GM19452 (cell line): ENCODE results near the gene TSPAN17.

ENCODE experiments used
- ATAC-seq: cut with Tn5 transposase; IDR thresholded peaks from one replicate; pipeline ENCODE4 v1.9.1; 2021; ENCODE audit not compliant: unreplicated experiment

Gene TSPAN17

DNA sequence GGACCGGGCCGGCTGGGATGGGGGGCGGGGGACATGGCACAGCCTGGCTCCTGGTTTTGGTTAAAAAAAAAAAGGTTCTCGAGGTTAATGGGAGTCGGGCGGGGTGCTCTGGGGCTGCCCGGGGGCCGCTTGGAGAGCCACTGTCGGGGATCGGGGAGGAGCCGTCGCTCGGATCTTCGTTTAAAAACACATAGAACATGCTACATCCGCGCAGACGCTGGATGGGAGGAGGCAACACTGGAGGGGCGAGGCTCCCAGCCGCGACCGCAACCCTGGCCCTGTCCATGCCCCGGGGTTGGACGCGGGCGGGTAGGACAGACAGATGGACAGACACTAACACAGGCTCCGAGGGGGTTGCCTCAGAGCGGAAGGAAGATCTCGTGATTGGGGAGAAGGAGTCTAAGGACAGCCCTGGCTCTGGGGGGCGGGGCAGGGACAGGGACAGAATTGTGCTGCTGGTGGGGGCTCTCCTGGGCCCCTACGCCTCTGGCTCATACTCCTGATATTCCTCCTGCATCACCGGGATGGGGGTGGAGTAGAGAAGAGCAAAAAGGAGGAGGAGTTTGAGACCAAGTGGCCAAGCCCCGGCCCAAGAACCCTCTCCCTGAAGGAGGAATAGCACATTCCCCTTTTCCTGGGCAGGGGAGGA, 26.8 kb upstream of the TSPAN17 start:
- no peak for ATAC-seq

DNA sequence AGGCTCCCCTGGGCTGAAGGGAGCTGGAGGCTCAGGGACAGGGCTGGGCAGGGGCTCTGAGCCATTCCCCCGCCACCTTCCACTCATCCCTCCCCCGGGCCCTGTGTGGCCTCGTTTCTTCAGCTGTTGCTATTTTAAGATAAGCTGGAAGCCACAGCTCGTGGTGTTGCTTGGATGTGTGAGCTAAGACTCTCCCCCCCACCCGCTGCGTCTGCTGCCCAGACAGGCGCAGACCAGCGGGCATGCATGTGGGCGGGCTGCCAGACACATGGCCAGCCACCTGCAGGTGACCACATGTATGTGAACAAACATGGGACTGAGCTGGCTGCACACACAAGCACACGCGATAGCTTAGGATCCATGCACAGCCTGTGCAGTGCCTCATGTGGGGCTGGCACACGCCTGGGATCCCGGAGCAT, 25.6 kb upstream of the TSPAN17 start:
- no peak for ATAC-seq

DNA sequence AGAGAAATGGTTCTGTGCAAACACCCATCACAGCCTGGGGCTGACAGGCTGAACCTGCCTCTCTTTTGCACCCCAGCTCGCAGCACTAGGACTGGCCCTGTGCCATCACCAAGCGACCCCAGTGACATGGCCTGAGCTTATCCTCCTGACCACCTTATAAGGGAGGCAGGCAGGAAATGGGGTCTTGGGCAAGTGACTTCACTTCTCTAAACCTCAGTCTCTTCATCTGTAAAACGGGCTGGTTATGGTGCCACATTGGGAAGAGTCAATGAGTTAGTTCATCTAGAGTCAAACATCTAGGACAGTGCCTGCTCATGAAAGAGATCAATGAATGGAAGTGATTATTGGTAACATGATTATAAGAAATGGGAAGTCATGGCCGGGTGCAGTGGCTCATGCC, 23.1 kb upstream of the TSPAN17 start:
- ATAC-seq: no peak

DNA sequence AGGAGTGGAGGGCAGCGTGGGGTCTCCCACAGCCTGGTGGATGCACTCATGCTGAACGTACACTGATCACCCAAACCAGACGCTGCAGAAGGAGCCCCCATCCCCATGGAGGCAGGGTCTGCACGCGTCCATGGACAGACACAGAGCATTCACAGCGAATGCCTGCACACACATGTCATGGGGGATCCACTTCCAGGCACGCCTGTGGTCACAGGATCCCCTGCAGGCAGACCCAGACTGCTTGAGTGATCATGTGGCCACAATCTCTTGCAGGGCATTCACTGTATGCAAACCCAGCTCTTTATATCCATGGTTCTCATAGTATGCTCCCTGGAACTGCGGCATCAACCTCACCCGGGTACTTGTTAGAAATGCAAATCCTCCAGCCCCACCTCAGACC, 22.3 kb upstream of the TSPAN17 start:
- ATAC-seq: no peak

DNA sequence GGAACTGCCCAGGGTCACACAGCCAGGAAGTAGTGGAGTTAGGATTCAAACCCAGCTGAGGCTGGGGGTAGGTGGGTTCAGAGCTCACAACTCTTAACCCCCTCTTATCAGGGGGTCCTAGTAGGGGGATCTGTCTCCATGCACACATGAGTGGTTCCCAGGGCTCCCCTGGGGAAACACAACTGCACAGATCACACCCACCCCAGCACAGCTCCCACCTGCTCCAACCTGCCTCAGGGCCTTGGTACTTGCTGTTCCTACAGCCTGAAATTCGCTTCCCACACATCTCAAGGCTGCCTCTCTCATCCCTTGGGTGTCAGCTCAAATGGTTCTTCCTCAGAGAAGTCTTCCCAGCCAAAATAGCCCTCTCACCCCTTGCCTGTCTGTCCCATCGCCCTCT, 21.8 kb upstream of the TSPAN17 start:
- no peak for ATAC-seq

DNA sequence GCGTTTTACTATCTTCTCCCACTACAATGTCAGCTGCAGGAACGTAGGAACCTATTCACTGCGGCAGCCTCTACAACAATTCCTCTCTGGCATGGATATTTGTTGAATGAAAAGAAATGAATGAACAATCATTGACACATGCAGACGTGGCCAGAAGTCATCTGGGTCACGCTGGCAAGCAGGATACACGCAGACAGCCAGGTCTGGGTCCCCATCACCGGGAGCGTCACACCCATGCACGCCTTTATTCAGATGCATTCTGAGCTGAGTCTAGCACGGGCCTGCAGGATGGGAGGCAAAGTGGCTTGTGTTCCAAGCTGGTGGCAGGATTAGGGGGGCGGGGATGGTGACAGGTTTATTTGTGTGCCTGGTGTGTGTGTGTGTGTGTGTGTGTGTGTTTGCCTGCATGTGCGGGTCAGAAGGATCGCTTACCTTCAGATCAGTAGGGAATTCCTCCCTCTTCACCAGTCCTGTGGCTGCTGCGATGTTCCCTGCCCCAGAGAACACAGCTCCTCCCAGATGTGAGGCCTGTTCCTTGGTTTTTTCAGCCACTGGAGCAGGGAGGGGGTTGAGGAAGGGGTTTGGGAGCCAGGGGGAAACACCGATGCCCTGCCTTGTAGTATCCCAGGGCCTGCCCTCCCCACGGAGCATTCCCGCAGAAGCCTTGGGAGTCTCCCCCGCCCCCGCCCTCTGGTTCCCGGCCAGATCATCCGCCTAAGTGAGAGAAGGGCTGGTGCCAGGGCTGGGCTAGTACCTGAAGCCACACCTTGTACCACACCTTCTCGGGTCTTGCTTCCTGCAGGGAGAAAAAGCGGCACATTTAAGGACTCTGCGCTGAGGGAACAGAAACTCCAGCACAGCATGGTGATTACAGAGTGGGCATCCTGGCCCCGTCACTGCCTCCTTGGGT, 21.1 kb upstream of the TSPAN17 start:
- ATAC-seq: no peak

DNA sequence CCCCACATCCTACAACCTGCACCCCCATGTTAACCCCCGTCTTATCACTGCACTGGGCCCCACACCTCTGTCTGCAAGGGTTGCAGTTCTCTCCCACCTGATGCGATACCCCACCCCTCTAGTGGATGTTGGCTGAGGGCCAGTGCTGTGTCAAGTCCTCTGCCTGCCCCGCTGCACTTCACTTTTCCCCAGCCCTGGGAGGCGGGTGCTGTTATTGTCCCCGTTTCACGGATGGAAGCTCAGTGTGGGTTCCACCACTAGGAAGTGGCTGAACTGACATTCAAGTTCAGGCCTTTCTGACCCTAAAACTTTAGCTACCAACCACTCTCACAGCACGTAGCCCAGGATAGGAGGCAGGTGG, 20.4 kb upstream of the TSPAN17 start:
- ATAC-seq: no peak

DNA sequence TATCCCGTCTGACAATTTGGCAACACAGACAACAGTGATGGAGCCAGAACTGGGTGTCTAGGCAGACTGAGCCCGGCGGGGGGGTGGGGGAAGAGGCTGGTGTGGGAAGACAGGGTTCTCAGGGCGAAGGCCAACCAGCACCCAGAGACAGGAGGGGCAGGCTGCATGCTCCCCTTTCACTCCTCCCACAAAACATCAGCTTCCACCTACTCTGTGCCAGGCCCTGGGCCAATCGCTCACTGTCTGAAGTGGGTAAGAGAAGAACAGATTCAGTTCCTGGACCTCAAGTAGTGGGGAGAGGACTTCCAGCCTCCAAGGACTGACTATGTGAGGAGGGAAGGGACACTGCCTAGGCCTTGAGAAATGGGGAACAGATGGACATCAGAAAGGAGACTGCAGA, 19.7 kb upstream of the TSPAN17 start:
- ATAC-seq: no peak

- no peak for ATAC-seq
These were observed 18.7 kb upstream of the TSPAN17 start for GRCh38 chr5:176628406-176629228.

- ATAC-seq: no peak
These were observed 17.9 kb upstream of the TSPAN17 start for GRCh38 chr5:176629317-176629852.

- ATAC-seq: no peak
These were observed 17.2 kb upstream of the TSPAN17 start, which contains the start of the genes EIF4E1B and SNCB for GRCh38 chr5:176629853-176630680. Gene EIF4E1B, plus strand, starts transcription at chr5:176630675. Its CDS starts 12,113 bp downstream, at chr5:176642788. Gene SNCB, minus strand, starts transcription at chr5:176630534. Its CDS starts 880 bp downstream, at chr5:176629654.

DNA sequence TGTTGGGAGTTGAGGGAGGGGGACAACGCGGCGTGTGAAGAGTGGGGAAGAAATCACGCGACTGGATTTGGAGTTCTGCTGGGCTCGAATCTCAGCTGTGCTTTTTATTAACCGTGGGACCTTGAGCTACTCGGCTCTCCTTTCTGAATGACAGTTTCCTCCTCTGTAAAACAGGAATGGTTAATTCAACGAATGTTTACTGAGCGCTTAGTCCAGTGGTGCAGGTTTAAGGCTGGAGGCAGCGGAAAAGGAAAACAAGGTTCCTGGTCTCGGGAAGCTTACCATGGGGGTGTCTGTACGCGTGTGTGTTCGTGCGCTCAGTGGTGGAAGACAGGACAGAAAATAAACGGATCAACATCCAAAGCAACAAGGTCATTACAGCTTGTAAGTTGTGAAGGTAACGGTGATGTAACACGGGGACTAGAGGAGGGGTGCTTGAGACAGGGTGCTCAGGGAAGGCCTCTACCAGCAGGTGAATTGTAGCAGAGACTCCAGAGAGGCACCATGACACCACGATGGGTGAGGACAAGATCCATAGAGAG, 16.5 kb upstream of the TSPAN17 start:
- ATAC-seq: no peak

- ATAC-seq: no peak
These were observed 15.7 kb upstream of the TSPAN17 start for GRCh38 chr5:176631383-176632200.

- ATAC-seq: no peak
These were observed 14.5 kb upstream of the TSPAN17 start for GRCh38 chr5:176632745-176633144.

DNA sequence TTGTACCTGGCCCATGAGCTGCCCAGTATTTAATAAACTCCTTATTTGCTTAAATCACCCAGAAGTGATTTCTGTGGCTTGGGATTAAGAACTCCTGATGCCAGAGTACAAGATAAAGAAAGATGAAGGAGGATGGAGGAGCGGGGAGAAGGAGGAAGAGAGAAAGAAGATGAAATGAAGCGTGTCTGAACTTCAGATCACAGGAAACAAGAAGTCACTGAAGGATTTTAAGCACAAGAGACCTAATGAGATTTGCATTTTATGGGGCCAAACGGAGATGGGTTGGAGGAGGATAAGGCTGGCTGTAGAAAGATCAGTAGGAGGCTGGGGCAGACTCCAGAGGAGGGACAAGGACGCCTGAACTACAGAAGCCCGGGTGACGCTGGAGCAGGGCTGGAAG, 13.7 kb upstream of the TSPAN17 start:
- ATAC-seq: no peak

GRCh38 chr5:176636426-176636825, 10.9 kb upstream of the TSPAN17 start:
- ATAC-seq: no peak

GRCh38 chr5:176637556-176637955, 9.7 kb upstream of the TSPAN17 start:
- no peak for ATAC-seq

DNA sequence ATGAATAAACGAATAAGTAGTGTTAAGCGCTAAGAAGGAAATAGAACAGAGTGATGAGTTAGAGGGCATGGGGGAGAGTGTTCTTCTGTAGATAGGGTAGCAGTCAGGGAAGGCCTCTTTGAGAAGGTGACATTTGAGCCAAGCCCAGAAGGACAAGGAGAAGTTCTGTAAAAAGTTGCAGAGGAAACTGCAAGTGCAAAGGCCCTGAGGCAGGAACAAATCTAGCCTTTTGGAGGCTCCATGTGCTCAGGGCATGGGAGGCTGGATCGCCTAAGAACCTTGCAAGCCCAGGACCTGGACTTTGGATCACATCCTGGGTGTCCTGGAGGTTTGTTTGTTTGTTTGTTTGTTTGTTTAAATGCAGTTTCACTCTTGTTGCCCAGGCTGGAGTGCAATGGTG, 8.8 kb upstream of the TSPAN17 start:
- no peak for ATAC-seq

DNA sequence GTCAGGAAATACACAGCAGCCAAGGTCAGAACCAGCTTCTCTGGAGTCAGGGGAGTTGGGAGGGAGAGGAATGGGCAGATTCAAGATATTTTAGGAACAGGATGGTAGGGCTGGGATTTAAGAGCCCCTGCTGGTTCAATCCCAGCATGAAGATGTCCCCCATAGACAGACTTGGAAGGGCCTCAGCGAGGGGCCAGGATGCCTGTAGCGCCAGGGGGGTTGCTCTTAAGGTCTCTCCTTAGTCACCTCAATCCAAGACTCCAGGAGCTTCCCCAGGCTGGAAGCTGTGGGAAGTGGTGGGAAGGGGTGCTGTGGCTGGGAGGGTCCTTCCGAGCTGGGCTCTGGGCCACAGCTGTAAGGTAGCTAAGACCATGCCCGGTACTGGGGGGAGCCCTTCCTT, 8.1 kb upstream of the TSPAN17 start:
- no peak for ATAC-seq
